GDM1 (cell line): ENCODE data around the gene RIN3.
A peak's percentile ranks its signal among the peaks of the same experiment; 100 is the strongest.

Experiments used
- DNase-seq: peaks from one replicate; lab custom pipeline; 2025; lab: John Stamatoyannopoulos, UW

Gene RIN3

DNA sequence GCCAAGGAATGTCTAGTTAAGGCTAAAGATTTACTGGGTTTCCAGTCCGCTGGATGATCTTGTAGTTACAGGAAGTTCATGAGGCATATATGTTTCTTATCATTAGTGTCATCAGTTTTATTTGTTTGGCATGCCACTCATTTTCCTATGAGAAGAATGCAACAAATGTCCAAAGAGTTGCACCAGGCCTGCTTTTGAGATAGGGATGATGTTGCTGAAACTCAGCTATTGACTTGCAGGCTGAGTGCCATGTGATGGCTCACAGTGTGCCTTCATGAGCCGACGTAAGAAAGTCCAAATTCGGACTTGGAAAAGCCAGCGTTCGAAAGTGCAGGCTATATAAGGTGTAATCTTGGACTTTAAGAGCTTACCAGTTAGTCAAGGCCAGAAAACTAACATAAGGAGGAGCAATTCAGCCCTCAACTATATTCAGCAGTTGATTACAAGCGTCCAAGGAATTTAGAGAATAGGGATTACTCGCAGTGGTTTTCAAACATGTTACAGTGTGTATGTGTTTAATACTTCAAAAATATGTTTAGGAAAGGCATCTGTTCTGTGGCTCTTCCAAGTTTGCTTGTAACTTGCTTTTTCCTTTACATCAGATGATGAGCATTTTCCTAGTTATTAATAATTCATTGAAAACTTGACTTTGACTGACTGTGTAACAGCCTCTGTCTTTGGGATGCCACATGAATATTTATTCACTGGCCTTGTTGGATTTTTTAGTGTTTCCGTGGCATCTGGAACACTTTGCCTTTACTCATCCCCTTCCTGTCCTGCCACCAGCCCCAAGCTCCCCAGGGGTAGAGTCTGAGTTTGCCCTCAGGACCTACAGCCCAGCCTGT lies 133.6 kb downstream of the RIN3 start:
- no peak for DNase-seq

DNA sequence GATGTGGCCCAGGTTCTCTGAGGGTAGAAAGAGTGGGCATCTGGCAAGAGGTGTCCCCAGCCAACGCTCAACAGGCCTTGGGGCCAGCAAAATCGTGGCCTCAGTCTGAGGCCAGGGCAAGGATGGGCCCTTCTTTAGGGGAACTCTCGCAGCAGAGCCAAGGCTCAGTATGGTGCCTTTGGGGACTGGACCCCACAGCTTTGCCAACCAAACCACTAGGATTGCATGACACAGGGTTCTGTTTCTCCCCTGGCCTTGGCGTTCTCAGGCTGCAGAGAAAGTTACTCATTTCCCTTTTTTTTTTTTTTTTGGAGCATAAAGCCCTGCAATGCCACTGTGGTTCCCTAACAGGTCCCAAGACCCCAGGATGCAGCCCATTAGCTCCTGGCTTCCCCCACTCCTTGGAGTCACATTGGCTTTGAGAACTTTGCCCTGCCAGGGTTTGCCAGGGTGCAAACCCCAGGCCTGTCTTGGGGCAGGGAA lies 134.3 kb downstream of the RIN3 start:
- no peak for DNase-seq

DNA sequence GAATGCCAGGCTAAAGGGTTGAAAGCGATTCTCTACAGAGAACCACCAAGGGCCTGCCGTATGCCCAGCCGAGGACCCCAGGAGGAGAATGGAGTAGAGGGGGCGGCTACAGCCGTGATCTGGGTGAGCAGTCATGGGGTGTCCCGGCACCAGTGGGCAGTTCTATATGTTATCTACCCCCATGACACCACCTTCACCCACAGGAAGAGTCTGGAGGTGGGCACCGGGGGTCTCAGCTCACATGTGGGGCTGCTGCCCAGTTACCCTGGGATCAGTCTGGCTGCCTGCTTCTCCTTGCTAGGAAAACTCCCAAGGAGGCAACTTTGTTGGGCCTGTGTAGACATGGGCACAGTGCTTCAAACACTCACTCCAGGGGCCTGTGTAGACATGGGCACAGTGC lies 135.5 kb downstream of the RIN3 start:
- no peak for DNase-seq

DNA sequence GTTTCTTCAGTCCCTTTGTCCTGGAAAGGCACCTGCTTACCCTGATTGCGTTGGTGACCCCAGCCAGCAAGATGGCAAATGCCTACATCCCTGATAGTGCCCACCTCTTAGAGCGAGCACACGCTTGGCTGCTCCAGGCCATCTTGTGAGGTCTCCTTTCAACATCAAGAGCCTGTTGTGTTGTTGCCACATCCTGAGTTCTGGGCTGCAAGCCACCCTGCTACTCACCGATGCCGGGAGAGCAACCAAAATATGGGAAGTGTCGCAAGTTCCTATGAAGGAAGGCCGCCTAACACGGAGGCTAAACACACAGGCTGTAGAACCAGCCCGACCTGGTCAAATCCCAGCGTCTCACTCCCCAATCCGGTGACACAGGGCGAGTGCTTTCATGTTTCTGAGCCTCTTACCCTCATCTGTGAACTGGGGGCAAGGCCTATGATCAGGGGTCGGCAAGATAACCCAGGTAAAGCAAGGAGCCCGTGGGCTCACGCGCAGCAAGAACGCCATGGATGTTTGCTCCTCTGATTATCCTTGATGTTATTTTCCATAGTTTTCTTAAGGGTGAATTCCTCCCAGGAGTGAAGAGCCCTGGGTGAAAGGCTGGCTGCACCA lies 136.5 kb downstream of the RIN3 start:
- peak; percentile 68 for DNase-seq

DNA sequence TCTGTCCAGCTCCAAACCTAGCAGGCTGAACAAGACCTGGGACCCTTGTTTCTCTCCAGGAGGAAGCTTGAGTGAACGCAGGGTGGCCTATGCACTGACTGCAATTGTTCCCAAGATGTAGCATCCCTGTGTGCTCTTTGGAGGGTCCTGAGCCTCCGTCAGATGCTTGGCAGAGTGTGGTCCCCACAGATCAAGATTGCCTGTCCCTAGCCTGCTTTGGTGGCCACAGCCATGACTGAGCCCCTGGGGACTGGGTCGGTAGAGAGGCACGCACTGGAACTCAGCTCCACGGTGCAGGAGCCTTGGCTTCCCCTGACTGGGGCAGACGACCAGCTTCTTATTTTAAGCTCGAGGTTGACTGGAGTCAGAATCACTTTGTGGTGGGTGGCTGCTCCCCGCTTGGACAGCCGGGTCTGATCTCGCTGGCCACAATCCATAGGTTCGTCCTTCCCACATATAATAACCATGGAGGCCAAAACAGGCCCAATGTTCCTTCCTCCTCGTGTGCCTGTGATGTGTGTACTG lies 137.1 kb downstream of the RIN3 start:
- no peak for DNase-seq

DNA sequence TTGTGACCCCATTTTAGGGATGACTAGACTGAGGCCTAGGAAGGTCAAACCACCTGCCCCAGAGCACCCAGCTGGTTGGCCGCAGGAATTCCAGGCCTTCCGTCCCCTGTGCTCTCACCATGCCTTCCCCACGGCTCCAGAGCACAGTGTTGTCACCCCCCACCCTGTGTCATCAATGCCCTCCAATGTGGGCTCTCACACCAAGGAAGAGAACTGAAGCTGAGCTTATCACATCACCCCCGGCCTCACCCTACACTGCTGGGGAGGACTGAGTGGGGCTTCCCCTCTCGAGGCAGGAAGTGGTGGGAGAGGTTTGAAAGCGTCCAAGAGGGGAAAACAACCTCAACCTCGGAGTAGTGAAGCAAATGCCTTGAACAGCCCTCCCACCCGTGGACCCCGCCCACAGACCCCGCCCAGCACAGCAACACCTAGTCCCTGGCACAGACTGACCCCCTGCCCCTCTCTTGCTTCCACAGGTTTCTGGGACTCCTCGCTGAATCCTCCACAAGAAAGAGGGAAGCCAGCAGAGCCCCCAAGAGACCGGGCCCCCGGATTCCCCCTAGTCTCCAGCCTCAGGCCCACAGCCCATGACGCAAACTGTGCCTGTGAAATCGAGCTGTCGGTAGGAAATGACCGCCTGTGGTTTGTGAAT lies 137.7 kb downstream of the RIN3 start:
- DNase-seq, result peak; percentile 76

DNA sequence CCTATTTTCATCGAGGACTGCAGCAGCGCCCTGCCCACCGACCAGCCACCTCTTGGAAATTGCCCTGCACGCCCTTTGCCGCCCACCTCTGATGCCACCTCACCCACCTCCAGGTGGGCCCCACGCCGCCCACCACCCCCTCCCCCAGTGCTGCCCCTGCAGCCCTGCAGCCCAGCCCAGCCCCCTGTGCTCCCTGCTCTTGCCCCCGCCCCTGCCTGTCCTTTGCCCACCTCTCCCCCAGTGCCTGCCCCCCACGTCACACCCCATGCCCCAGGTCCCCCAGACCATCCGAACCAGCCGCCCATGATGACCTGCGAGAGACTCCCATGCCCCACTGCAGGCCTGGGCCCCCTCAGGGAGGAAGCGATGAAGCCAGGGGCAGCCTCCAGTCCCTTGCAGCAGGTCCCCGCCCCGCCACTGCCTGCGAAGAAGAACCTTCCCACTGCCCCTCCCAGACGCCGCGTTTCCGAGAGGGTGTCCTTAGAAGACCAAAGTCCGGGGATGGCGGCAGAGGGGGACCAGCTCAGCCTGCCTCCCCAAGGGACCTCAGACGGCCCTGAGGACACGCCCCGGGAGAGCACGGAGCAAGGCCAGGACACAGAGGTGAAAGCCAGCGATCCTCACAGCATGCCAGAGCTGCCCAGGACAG lies 138.3 kb downstream of the RIN3 start:
- DNase-seq, result peak; percentile 63

DNA sequence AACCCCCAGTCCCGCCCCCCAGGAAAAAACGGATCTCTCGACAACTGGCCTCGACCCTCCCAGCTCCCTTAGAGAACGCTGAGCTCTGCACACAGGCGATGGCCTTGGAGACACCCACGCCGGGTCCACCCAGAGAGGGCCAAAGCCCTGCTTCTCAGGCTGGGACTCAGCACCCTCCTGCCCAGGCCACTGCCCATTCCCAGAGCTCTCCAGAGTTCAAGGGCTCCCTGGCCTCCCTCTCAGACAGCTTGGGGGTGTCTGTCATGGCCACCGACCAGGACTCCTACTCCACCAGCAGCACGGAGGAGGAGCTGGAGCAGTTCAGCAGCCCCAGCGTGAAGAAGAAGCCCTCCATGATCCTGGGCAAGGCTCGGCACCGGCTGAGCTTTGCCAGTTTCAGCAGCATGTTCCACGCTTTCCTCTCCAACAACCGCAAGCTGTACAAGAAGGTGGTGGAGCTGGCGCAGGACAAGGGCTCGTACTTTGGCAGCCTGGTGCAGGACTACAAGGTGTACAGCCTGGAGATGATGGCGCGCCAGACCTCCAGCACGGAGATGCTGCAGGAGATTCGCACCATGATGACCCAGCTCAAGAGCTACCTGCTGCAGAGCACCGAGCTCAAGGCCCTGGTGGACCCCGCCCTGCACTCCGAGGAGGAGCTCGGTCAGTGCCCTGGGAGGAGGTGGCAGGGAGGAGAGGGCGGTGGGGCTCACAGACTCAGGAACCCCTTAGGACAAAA lies 139.0 kb downstream of the RIN3 start:
- no peak for DNase-seq

DNA sequence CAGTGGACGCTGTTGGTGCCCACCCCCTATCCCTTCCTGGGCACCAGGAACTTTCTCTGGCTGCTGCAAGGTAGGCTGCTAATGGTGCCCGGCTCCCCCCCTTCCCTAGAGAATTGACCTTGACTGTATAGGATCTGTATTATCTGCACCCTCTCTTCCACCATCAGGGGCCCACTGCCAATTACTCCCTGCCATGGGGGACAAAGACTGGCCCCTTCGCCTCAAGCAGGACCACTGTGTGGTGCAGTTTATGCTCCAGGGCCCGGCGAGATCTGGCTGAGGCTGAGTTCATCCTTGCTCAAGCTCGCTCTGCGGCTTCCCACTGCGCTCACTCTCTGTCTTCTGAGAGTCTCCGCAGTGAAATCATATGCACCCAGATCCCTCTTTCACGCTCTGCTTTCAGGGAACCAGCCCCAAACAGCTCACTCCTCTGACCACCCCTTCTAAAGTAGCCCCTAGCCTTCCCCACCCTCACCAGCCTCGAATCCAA lies 139.6 kb downstream of the RIN3 start:
- no peak for DNase-seq

DNA sequence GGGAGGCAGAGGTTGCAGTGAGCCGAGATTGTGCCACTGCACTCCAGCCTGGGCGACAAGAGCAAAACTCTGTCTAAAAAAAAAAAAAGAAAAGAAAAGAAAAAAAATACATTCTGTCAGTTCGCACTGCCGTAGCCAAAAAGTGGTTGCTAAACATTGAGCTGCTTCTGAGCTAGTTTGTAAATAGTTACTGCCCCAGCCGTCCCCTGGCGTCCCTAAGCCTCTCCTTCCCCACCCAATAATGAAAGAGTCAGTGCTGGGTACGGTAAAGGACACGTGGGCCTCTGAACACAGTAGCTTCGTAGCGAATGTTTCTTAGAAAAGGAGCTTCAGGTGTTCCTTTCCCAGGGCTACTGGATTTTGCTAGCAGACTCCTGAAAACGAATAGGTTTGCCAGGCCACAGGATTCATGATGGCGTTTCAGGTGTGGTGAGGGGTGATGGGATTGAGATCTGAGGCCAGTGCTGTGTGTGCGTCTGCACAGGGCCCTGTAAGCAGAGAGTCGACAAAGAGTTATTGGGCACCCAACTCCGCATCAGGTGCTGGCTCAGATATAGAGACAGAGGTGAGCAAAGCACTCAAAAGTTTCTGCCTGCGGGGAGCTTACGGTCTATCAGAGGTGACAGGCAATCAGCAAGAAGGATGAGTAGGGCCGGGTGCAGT lies 140.8 kb downstream of the RIN3 start:
- no peak for DNase-seq

DNA sequence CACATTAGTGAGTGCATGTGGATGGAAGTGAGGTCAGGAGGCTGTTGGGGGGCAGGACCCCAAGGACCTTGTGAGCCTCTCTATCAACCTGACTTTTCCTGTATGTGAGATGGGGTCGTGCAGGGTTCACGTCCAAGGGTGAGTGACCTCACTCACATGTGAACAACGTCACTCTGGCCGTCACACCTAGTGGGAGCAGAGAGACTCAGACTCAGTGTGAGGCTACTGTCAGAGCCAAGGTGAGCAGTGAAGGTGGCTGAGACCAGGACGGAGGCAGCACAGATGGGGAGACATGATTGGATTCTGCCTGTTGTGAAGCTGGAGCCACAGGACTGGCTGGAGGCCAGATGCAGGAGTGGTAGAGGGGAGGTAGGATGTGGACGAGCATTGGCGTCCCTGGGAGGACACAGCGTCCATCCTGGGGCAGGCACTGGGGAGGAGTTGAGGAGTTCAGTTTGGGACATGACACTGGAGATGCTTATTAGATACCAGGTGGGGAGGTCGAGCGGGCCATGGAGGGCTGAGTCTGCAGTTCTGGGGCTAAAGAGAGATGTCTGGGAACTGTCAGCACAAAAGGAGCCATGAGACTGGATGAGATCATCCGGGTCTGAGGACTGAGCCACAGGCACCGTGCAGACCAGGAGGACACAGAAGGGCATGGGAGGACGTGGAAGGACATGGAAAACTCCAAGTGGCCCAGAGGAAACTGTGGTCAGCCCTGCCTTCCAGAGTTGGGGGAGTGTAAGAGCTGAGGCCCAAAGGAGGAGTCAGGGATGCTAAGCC lies 142.0 kb downstream of the RIN3 start:
- no peak for DNase-seq

DNA sequence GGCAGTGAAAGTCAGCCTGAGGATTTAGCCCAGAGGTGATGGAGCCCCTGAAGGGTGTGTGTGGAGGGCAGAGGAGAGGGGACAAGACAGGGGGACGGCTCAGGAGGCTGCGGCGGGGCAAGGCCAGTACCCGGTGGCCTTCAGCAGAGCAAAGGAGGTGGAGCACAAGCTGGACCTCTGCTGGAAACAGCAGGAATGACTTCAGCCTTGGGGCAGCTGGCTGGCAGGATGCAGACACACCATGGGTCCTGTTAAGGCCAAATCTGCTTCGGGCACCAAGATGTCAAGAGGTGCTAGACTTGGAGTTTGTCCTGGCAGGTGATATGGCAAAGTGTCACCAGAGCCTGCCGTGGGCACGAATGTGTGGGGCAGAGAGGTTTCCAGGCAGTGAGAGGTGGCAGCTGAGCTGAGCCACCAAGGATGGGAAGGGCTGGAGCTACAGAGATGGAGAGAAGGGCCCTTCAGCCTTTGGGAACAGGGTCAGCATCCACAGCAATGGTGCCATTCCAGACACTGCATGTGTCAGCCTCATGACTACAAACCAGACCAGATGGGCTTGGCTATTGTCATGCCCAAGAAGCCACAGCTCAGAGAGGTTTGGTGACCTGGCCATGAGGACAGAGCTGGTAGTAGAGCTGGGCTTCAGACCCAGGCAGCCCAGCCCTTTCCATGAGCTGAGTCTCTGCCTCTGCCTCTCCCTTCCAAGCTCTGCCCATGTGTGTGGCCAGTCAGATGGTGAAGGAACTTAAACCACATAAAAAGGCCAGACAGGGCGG lies 142.9 kb downstream of the RIN3 start:
- DNase-seq, result no peak

DNA sequence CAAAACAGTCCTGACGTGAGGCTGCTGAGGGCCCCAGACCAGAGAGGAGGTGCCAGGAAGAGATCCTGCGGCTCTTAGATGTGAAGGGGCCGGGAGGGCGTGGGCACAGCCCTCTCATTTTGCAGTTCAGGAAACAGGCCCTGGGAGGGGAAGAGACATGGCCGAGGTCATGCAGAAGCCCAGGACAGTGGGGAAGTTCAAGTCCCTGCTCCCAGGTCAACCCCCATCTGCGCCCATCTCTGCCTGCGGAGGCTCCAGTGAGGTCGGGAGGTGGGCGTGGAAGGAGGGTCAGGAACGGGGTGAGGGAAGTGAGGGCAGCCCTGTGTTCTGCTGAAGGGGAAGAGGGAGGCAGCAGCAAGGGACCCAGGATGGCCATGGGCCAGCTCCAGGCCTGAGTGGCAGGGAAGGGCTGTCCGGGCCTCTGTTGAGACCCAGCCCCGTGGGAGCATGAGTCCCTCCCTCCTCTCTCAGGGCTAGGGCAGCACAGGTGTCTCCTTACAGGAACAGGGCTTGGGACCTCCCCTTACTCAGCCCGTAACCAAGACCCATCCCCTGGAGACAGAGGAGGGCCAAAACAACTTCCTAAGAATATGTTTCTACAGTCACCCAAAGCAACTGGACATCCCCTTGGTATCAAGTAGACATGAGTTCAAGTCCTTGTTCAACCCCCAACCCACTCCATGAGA lies 144.0 kb downstream of the RIN3 start:
- DNase-seq, result peak; percentile 79

DNA sequence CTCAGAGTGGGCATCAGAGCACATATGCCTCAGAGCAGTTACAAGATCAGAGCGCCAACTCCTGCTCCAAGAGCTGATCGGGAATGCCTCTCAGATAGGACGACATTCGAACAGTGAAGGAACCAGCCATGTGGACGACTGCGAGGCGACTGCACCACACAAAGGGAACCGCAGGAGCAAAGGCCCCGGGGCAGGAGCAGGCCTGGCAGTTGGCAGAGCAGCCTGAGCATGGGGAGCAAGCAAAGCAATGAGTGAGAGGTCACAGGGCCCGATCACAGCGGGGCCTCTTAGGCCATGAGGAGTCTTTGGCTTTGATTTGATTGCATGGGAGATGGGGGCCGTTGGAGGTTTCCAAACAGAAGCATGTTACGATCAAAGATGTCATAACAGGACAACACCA lies 144.6 kb downstream of the RIN3 start:
- no peak for DNase-seq

DNA sequence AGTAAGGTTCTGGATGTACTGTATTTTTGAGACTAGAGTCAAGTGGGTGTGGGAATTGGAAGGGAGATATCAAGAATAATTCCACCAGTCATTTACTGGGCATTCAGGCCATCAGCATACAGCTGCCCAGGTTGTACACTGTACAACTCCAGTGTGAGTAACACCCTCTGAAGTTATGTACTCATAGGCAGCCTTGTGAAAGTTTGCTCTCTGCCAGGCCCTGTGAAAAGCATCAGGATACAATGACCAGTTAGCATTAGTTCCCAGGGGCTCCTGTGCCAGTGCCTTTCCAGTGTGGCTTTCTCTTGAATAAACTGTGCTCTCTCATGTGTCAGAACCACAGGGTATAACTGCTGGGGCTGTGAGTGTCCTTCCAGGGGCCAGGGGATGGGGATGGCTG lies 145.1 kb downstream of the RIN3 start:
- DNase-seq, result no peak

DNA sequence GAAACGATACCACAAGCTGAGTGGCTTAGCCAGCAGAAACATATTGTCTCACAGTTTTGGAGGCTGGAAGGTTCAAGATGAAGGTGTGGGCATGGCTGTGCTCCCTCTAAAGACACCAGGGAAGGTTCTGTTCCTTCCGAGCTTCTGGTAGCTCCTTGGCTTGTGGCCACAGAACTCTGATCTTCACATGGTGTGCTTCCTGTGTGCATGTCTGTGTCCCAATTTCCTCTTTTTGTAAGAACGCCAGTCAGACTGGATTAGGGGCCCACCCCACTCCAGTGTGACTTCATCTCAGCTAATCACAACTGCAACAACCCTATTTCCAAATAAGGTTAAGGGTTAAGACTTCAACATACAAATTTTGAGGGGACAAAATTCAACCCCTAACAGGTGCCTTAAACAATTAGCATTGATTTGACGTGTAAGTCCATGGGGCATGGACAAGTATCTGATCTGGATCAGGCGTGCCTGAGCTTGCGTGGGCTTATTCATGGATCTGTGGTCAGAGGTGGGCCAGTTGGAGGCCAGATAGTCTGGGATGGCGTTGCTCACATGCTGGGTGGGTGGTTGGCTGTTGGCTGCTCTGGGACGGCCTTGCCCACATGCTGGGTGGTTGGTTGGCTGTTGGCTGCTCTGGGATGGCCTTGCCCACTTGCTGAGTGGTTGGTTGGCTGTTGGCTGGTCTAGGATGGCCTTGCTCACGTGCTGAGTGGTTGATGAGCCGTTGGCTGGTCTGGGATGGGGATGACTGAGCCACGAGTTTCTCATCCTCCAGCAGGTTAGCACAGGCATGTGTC lies 146.4 kb downstream of the RIN3 start:
- DNase-seq, result peak; percentile 86

DNA sequence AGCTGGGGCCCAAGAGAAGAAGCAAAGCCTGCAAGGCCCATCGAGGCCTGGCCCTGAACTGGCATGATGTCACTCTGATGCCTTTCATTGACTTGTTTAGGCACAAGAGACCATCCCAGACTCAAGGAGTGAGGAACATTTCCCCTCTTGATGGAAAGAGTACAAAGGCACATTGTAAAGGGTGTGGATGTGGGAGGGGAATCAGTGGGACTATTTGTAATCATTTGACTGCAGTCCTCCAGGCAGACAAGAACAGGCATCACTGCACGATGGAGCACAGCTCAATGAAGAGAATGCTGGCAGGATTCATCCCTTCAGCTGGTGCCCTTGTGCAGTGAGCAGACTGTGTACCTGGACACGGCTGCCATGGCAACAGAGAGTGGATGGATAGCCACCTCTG lies 147.0 kb downstream of the RIN3 start:
- DNase-seq, result no peak

DNA sequence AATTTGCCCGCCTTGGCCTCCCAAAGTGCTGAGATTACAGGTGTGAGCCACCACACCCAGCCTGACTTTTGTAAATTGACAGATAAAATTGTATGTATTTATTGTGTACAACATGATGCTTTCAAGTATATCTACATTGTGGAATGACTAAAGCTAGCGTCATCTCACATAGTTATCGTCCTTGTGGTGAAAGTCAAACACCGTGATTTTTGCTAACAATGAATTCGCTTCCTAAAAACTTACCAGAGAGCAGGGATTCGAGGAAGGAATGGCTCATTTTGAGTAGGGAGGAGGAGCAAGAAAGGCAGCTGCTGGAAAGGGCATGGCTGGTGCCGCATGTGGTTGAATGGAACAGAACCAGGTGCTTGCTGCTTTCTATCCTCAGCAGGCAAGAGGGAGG lies 149.5 kb downstream of the RIN3 start:
- DNase-seq, result no peak
